Adipose tissue (tissue), 3 donors: ENCODE measurements around the gene NKX2-1. TPM values are rescaled to one million over a fixed set of nuclear protein-coding genes. Genes with fewer than 3 reads are reported as not detected.

Experiments
- H3K27ac ChIP-seq: one replicate; pipeline ENCODE4 v1.5.1; 2013; ENCODE audit warnings: low read depth, low read length
- WGBS, 3 donors: extraction: QIAGEN DNeasy Blood & Tissue Kit; methylation state at CpG; one replicate each; pipeline ENCODE4 v1.1.7; 2013; 5-methylcytosine and 5-hydroxymethylcytosine counted together
- polyA plus RNA-seq, 3 donors: library from polyadenylated mRNA; stranded (reverse); fragments of 200-250 nt; gene quantifications; one replicate each; pipeline ENCODE4 v1.2.3, GENCODE V29; 2013
- donor health status: healthy with polysubstance abuse.
- donor health status: Bipolar disorder and iron deficiency.
- donor health status: healthy.

NKX2-1 gene
- polyA plus RNA-seq, 3 donors: not detected

DNA sequence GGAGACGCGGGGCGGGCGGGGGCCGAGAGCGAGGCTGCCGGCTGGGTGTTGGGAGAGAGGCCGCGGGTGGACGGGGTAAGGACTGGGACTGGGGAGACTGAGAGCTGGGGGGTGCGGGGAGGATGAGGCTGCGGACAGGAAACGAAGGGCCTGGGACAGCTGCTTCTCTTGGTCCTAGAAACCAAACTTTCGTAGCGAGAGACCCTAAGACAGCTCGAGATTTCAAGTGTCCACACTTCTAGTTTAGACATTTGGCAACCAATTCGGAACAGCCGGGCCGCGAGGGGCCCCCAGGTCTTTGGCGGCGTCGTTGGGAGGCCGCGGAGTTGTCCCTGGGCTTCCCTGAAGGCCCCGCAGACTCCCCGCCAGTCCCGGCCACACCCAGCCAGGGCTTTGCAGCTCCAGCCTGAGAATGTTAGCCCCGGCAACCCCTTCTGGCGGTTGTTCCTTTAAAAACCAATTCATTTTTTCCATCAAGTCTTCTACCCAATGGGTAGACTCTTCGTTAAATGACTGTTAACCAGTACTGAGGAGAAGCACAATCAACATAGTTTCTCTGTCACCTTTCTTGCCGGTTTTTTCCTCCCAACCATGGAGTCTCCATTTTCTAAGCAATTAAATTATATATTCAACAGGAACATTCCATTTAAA lies 11.5 kb downstream of the NKX2-1 start:
- 4 to 7% (median 6%) methylated on average over 31 to 32 of the region's 32 CpGs for WGBS, 3 donors
- no peak overlapping the region for H3K27ac ChIP-seq

DNA sequence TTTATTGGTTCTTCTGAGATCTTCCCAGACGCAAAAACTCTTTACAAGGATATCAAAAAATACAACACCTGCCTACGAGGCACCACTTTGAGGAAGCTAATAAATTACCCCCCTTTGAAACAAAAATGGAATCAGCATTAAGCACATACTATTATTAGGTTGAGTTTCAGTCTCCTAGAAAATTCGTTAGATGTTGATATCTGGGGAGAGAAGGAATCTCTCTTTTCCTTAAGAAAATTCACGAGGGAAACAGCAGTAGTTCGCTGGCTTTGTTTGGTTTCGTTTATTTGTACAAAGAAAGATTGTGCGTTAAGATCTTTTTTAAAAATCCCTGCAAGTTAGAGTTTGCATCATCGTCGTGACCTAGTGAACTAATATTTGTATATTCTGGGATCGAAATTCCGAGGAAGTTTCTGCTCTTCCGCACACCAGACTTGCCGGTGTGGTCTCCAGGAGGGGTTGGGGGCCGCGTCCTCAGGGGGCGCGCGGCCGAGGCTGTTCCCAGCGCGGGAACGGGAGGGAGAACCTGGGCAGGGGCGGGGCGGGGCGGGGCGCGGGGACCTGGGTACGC lies 12.1 kb downstream of the NKX2-1 start:
- no peak overlapping the region for H3K27ac ChIP-seq
- WGBS, 3 donors: 4 to 8% (median 5%) methylated on average over 28 of the region's 28 CpGs

GRCh38 chr14:36506732-36507614 lies 13.1 kb downstream of the NKX2-1 start:
- 6 to 10% (median 8%) methylated on average over 10 of the region's 10 CpGs for WGBS, 3 donors
- H3K27ac ChIP-seq: no peak overlapping the region

GRCh38 chr14:36505892-36506731 lies 13.9 kb downstream of the NKX2-1 start:
- WGBS, 3 donors: 2 to 4% (median 2%) methylated on average over 31 to 35 of the region's 35 CpGs

GRCh38 chr14:36505181-36505815 lies 14.7 kb downstream of the NKX2-1 start:
- WGBS, 3 donors: 3 to 4% (median 3%) methylated on average over 44 to 46 of the region's 46 CpGs

More at GRCh38 chr14:36505892-36506731, 13.9 kb downstream of the NKX2-1 start:
- H3K27ac ChIP-seq: no peak overlapping the region

GRCh38 chr14:36504771-36505175 lies 15.3 kb downstream of the NKX2-1 start:
- no peak overlapping the region for H3K27ac ChIP-seq
- WGBS, 3 donors: 10 to 16% (median 11%) methylated on average over 6 of the region's 6 CpGs

More at GRCh38 chr14:36505181-36505815, 14.7 kb downstream of the NKX2-1 start:
- H3K27ac ChIP-seq: no peak overlapping the region

DNA sequence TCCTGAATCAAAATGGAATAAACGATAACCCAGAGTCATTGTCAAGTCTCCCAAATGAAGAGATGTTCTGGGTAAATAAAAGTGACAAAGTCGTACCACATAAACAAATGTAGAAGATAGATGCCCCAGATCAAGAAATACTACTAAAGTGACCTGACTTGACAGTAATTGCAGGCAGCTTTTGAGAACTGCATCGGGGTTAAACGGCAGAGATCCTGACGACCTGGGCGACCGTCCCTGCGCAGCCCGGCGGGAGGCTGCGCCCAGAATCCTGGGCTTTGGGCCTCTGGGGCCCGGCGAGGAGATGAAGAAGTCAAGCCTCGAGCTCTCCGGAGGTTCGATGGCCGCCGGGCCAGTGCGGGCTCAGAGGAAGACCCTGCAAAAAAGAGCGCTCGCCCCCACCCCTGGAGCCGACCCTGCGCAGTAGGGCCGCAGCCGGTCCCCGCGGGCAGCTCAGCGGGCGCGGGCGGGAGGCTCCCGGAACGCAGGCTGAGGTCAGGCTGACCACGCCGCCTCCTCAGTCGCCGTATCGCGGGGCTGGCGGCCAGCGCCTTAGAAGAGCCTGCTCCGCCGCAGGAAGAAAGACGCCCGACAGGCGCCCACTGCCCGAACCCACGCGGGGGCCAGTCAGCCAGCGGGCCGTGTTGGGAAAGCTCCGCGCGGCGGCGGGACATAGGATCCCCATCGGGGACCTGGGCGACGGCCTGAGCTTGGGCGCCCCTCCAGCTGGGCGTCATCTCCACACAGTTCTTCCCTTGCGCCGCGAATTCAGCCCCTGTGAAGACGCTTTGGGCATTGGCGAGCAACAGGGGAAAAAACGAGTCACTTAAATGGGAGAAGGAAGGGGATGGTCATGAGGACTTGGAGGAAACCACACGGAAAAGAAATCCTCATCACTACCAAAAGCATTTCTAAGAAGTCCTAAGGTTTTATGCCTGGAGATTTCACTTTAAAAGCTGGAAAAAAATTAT lies 16.0 kb downstream of the NKX2-1 start:
- no peak overlapping the region for H3K27ac ChIP-seq
- 2 to 5% (median 3%) methylated on average over 65 to 68 of the region's 68 CpGs for WGBS, 3 donors

DNA sequence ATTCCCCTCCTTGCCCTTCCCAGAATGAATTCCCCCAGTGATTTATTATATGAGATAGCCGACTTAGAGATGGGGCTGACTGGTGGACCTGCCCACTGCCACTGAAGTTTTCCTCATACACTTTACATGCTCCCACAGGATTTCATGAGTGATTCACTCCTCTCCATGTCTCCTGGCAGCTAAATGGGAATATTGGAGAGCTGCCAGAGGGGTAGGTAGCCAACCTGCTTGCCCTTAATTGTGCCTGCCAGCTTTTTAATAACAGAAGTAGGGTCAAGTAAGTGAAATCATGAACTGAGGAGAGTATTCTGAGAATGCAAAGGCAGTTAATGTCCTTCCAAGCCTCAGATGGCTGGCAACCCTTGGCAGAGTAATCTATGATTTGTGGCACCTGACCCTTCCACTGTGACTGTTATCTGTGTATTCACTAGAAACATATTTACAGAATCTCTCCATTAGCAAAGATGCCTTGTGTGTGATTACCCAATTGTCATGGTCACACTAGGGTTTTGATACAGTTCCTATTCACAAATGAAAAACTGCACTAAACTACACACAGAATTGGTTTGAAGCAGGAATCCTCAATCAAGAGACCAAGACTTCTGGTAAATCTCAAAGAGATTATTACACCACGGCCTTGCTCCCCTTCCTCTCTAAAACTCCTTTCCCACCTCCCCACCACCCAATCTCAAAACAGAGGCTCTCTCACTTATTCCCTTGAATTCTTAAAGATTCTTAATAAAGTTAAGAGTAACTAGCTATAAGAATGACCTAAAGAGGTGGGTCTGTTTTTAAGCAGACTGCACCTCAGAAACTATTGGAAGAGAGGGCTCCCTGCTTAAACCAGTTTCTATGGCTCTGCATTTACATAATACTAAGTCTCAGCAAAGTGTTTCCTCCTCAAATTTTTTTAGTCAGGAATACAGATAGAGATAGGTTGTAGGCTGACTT lies 17.2 kb downstream of the NKX2-1 start:
- WGBS, 3 donors: 3 to 7% (median 4%) methylated on average over 2 of the region's 2 CpGs
- no peak overlapping the region for H3K27ac ChIP-seq

DNA sequence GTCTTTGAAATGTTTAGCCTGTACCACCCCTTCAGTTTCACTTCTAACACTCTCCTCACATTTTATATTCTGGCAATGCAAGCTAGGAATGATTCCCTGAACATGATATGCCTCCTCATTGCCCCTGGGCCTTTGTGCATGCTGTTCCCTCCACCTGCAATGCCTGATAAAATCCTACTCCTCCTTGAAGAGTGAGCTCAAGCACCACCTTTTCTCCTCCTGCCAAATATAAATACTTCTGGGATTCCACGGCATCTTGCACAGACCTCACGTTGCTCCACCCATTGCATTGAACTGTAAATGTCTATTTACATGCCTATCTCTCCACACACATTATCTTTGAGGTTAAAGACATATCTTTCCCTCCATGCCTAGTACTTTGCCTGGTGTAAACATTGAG lies 21.1 kb downstream of the NKX2-1 start:
- no peak overlapping the region for H3K27ac ChIP-seq
- 5 to 11% (median 7%) methylated on average over 2 of the region's 2 CpGs for WGBS, 3 donors

DNA sequence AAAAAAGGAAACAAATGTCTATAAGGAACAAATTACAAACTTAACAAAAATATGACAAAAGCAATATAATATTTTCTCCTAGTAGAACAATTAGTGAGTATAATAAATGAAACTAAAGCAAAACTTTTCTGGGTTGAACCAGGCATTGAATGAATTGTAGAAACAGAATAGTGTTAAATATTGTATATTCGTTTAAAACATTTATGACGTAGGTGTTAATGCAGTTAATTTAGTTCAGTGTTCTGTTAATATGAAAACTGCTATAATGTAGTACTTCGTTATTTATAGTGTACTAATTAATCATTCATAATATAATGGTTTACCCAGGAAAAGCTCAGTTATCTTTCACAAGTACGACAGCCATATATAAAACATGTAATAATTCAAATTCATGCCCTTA lies 23.7 kb downstream of the NKX2-1 start:
- WGBS, 3 donors: 55 to 62% (median 60%) methylated on average over 4 of the region's 4 CpGs
- H3K27ac ChIP-seq: no peak overlapping the region

GRCh38 chr14:36495666-36496065 lies 24.4 kb downstream of the NKX2-1 start:
- H3K27ac ChIP-seq: no peak overlapping the region
- WGBS, 3 donors: 5 to 6% (median 5%) methylated on average over 3 of the region's 3 CpGs

DNA sequence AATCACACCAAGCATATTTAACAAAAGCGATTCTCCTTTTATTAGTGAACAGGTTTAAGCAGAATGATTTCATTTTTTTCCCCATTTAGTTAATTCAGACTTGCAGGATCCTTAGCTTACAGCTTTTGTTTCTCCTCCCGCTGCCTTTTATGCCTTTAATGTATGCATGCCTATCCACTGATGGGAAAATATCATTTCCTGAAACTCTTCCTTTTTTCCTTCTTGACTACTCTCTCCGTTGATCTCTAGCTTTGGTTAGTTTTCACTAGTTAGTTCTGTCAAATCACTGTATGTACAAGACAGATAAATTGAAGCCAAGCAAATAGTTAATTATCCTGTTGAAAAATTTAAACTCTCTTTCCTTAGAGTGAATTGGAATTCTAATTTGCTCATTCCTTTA lies 26.3 kb downstream of the NKX2-1 start:
- H3K27ac ChIP-seq: no peak overlapping the region
- WGBS, 3 donors: 16 to 20% (median 19%) methylated on average over 3 of the region's 3 CpGs

- H3K27ac ChIP-seq: no peak overlapping the region
- 62 to 75% (median 63%) methylated on average over 2 of the region's 2 CpGs for WGBS, 3 donors
Measured at GRCh38 chr14:36485773-36486172, 34.3 kb downstream of the NKX2-1 start.

GRCh38 chr14:36479344-36479743 lies 40.7 kb downstream of the NKX2-1 start:
- WGBS, 3 donors: 61 to 79% (median 75%) methylated on average over 4 of the region's 4 CpGs
- H3K27ac ChIP-seq: no peak overlapping the region

GRCh38 chr14:36478782-36479181 lies 41.2 kb downstream of the NKX2-1 start:
- H3K27ac ChIP-seq: no peak overlapping the region
- WGBS, 3 donors: 0 to 25% (median 0%) methylated on average over 1 of the region's 1 CpG

DNA sequence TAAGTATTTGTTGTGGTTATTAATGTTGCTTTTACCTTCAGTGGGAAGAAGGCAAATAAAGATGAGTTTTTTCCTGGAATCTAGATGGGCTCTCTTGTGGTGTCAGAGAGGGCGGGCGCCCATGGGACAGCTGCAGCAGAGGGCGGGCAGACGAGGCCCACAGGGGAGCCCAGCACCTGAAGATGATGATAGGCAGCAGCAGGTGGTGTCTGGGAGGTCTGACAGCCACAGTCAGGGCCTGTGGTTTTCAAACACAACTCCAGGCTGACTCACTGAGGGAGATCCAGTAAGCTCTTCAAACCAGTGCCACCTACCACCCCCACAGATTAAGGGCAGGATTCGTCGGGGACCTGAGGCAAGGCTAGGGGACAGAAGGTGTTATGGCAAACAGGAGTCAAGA lies 42.8 kb downstream of the NKX2-1 start:
- H3K27ac ChIP-seq: no peak overlapping the region
- WGBS, 3 donors: 49 to 71% (median 69%) methylated on average over 6 of the region's 6 CpGs
